ENCODE measurements around the gene BRDT. TPM values are rescaled to one million over a fixed set of nuclear protein-coding genes. Genes with fewer than 3 reads are reported as not detected.

Gene BRDT
- total RNA-seq (not detected), polyA plus RNA-seq (not detected)
- long read RNA-seq, donor 1, result 0 reads
- long read RNA-seq, donor 2, result 0 reads
- long read RNA-seq, donor 3, result 0 reads
- long read RNA-seq, donor 4, result 0 reads
- long read RNA-seq, donor 5, result 0 reads
- long read RNA-seq, donor 6, result 0 reads
- long read RNA-seq, donor 7, result 0 reads
- long read RNA-seq, donor 8, result 0 reads
- long read RNA-seq, donor 9, result 0 reads
- long read RNA-seq, donor 10, result 0 reads

GRCh38 chr1:91949356-91949699, at the start of gene BRDT:
Gene BRDT (plus strand): TSS chr1:91949401. CDS start chr1:91962755, 13,354 bp downstream.
- TF ChIP-seq POLR2AphosphoS5 (IDR thresholded peaks at IDR 0.05) (no peak), EP300 (IDR thresholded peaks at IDR 0.05) (no peak), POLR2A (IDR thresholded peaks at IDR 0.05) (no peak), CTCF (IDR thresholded peaks at IDR 0.05) (no peak)
- intact Hi-C loops (cut with DNase I; ENCODE audit: low total_unique reads), result no loop called here
- Histone ChIP-seq H3K27me3 (no peaks in the 10 kb centered on the region), H3K4me1 (no peaks in the 10 kb centered on the region), H3K36me3 (no peaks in the 10 kb centered on the region), H3K27ac (no peak within 1 kb of the TSS), H3K9me3 (no peaks in the 10 kb centered on the region), H3K4me3 (no peak within 1 kb of the TSS)
- WGBS, 5 donors, result 88 to 91% (median 89%) methylated on average over 20 to 23 of the region's 23 CpGs
- DNase-seq, result no peak

GRCh38 chr1:91900562-91900961, 48.6 kb upstream of the BRDT start:
- intact Hi-C loops (cut with DNase I; ENCODE audit: low total_unique reads), result no loop called here
- peaks cover 0 to 14% (median 4%) of the 10 kb centered on the region in 4 donors for H3K4me1 ChIP-seq
- H3K36me3 ChIP-seq, result no peaks in the 10 kb centered on the region
- H3K27me3 ChIP-seq, result no peaks in the 10 kb centered on the region
- H3K9me3 ChIP-seq, result no peaks in the 10 kb centered on the region
- no peak overlapping the region for H3K27ac ChIP-seq
- H3K4me3 ChIP-seq, result no peak overlapping the region
- 61 to 88% (median 80%) methylated on average over 1 of the region's 1 CpG for WGBS, 5 donors
- DNase-seq, result no peak
- TF ChIP-seq POLR2A (IDR thresholded peaks at IDR 0.05) (no peak), POLR2AphosphoS5 (IDR thresholded peaks at IDR 0.05) (no peak), CTCF (IDR thresholded peaks at IDR 0.05) (no peak), EP300 (IDR thresholded peaks at IDR 0.05) (no peak)

GRCh38 chr1:91901231-91901630, 48.0 kb upstream of the BRDT start:
- no peak for DNase-seq
- intact Hi-C loops (cut with DNase I; ENCODE audit: low total_unique reads), result no loop called here

GRCh38 chr1:91912266-91912665, 36.9 kb upstream of the BRDT start:
- TF ChIP-seq POLR2A (IDR thresholded peaks at IDR 0.05), result no peak
- no peak for TF ChIP-seq POLR2AphosphoS5 (IDR thresholded peaks at IDR 0.05)
- no peak for TF ChIP-seq CTCF (IDR thresholded peaks at IDR 0.05)
- no peak for TF ChIP-seq EP300 (IDR thresholded peaks at IDR 0.05)
- DNase-seq, result no peak
- 56 to 71% (median 56%) methylated on average over 1 of the region's 1 CpG for WGBS, 5 donors
- no peaks in the 10 kb centered on the region for H3K36me3 ChIP-seq
- intact Hi-C loops (cut with DNase I; ENCODE audit: low total_unique reads), result no loop called here
- H3K4me1 ChIP-seq, result no peaks in the 10 kb centered on the region
- no peaks in the 10 kb centered on the region for H3K27me3 ChIP-seq
- H3K27ac ChIP-seq, result no peak overlapping the region
- H3K9me3 ChIP-seq, result no peaks in the 10 kb centered on the region
- H3K4me3 ChIP-seq, result no peak overlapping the region

More at GRCh38 chr1:91901231-91901630, 48.0 kb upstream of the BRDT start:
- no peaks in the 10 kb centered on the region for H3K36me3 ChIP-seq
- H3K27ac ChIP-seq, result no peak overlapping the region
- H3K9me3 ChIP-seq, result no peaks in the 10 kb centered on the region
- TF ChIP-seq CTCF (IDR thresholded peaks at IDR 0.05) (no peak), POLR2AphosphoS5 (IDR thresholded peaks at IDR 0.05) (no peak), EP300 (IDR thresholded peaks at IDR 0.05) (no peak), POLR2A (IDR thresholded peaks at IDR 0.05) (no peak)
- peaks cover 0 to 14% (median 4%) of the 10 kb centered on the region in 4 donors for H3K4me1 ChIP-seq
- no peaks in the 10 kb centered on the region for H3K27me3 ChIP-seq
- H3K4me3 ChIP-seq, result no peak overlapping the region

Measured in stomach (tissue), 19 donors.